Cardiac fibroblast (primary cell): Measurements from ENCODE around the gene COIL.

Experiments
- DNase-seq, 2 donors: peaks; one replicate each; pipeline versions ENCODE4 v3.0.0 to v3.0.0-alpha.2; 2010; ENCODE audit warnings: low read depth in 2 of 2
- H3K4me3 ChIP-seq, 2 donors: replicated peaks in 1 of 2; 1 replicate in 1 of 2; 2 replicates in 1 of 2; pipeline ENCODE4 v1.5.1; 2011; ENCODE audit warnings: low read depth in 2 of 2, low read length in 2 of 2, mild to moderate bottlenecking in 2 of 2, moderate library complexity in 1 of 2
- CTCF ChIP-seq: IDR thresholded peaks from one replicate; pipeline ENCODE4 v1.5.1; 2011; ENCODE audit warnings: low read depth, mild to moderate bottlenecking, low read length, inconsistent platforms

COIL gene

GRCh38 chr17:56979091-56979480 lies 18.2 kb upstream of the COIL start:
- no peak overlapping the region for H3K4me3 ChIP-seq
- no peak for TF ChIP-seq CTCF
- no peak for DNase-seq

- peak; percentile 22 to 30 for DNase-seq
- TF ChIP-seq CTCF = no peak
- peak overlapping the region; percentile 69 to 83 for H3K4me3 ChIP-seq
Measured at GRCh38 chr17:56978441-56979090, 17.7 kb upstream of the COIL start.

DNA sequence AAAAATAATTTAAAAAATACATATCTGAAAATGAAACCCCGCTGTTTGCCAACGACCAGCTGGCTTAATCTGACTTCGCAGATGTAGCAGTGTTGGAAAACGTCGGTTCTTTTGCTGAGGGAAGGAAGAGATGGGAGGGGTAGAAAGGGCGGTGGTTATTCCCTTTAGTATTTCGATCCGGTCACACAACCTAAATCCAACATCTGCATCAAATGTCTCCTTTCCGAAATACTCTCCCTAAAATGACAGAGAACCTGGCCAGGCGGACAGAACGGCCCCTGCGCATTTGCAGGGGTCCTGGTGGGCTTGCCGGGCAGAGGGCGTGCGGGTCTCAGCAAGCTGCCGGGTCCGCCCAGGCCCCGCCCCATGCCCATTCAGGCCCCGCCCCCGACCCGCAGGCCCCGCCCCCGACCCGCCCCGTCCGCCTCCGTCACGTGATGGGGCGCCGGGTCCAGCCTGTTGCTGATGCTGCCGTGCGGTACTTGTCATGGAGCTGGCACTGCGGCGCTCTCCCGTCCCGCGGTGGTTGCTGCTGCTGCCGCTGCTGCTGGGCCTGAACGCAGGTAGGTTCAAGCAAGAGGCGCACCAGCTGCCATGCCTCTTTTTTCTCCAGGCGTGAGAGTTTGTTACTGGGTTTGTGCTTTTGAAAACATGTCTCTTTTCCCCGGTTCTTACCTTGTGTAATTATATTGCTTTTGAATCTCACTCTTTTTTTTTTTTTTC lies 17.0 kb upstream of the COIL start, which contains the start of gene SCPEP1:
TSS of gene SCPEP1 (plus strand) at position 459 of the 723 bp plus-strand sequence. CDS start at position 488, 29 bp downstream.
- H3K4me3 ChIP-seq = peak within 1 kb of the TSS; percentile 69 to 83
- DNase-seq = peak; percentile 77 to 81
- TF ChIP-seq CTCF = no peak

- peak; percentile 11 to 17 for DNase-seq
- no peak for TF ChIP-seq CTCF
- H3K4me3 ChIP-seq = peak overlapping the region; percentile 69 to 83
Measured at GRCh38 chr17:56976941-56977608, 16.2 kb upstream of the COIL start.

DNA sequence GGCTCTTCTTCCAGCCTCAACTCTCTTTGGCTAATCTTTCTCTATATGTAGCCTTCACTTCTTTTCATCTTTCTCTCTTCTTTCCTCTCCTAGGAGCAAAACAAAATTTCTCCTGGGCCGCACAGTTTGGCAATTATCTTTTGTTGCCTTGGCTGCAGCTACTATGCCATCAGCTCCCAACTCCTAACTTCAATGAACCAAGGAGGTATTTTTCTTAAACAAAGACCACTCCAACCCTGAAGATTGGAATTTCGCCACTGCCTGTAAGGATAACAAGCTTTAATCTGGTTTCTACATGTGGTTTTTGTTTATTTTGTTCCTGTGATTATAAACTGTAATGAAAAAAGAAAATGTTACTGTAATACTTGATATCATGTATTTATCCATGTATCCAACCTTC lies 14.8 kb upstream of the COIL start:
- DNase-seq = no peak
- TF ChIP-seq CTCF = no peak
- H3K4me3 ChIP-seq = no peak overlapping the region

DNA sequence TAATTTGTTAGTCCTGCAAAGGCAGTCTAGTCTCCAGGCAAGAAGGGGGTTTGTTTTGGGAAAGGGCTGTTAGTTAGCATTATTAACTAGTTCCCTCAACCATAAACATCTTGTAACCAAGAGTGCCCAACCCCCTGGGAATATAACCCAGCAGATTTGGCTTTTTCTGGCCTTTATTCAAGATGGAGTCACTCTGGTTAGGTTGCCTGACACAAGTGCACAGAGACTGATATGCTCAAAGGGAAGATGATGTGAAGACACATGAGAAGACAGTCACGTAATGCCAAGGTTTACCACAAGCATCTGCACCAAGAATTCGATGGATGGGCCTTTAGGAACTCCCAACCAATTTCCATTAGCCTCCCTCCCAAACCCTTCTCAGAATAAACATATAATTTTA lies 13.2 kb upstream of the COIL start:
- no peak overlapping the region for H3K4me3 ChIP-seq
- no peak for DNase-seq
- TF ChIP-seq CTCF = no peak
